Fibroblast of skin of scalp (primary cell): ENCODE results near the gene FRRS1. TPM values are rescaled to one million over a fixed set of nuclear protein-coding genes. Genes with fewer than 3 reads are reported as not detected.
A peak's percentile ranks its signal among the peaks of the same experiment; 100 is the strongest.
"Not testable (repeated sequence)": the region's sequence is repeated elsewhere in the genome, so short reads cannot be mapped to it uniquely, and the experiment has no call there.

ENCODE experiments used
- DNase-seq: peaks from one replicate; pipeline ENCODE4 v3.0.0-alpha.2; 2013
- polyA plus RNA-seq, 2 experiments: library from polyadenylated mRNA; unstranded; fragments of 120-200 nt; gene quantifications; one replicate each; pipeline ENCODE4 v1.2.1, GENCODE V29; 2013; ENCODE audit not compliant: insufficient read length in 2 of 2

The FRRS1 gene, protein sequence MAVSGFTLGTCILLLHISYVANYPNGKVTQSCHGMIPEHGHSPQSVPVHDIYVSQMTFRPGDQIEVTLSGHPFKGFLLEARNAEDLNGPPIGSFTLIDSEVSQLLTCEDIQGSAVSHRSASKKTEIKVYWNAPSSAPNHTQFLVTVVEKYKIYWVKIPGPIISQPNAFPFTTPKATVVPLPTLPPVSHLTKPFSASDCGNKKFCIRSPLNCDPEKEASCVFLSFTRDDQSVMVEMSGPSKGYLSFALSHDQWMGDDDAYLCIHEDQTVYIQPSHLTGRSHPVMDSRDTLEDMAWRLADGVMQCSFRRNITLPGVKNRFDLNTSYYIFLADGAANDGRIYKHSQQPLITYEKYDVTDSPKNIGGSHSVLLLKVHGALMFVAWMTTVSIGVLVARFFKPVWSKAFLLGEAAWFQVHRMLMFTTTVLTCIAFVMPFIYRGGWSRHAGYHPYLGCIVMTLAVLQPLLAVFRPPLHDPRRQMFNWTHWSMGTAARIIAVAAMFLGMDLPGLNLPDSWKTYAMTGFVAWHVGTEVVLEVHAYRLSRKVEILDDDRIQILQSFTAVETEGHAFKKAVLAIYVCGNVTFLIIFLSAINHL
- polyA plus RNA-seq (2013, experiment 1 of 2; ENCODE audit: insufficient read length): 3.6 TPM
- 4.1 TPM for polyA plus RNA-seq (2013, experiment 2 of 2; ENCODE audit: insufficient read length)

- DNase-seq: peak; percentile 60
These were observed at the start of gene FRRS1 for GRCh38 chr1:99766378-99766800. Gene FRRS1 (minus strand): TSS chr1:99766635. CDS start chr1:99748768, 17,867 bp downstream.

GRCh38 chr1:99814373-99814900 is 48.0 kb upstream of the FRRS1 start:
- no peak for DNase-seq

DNA sequence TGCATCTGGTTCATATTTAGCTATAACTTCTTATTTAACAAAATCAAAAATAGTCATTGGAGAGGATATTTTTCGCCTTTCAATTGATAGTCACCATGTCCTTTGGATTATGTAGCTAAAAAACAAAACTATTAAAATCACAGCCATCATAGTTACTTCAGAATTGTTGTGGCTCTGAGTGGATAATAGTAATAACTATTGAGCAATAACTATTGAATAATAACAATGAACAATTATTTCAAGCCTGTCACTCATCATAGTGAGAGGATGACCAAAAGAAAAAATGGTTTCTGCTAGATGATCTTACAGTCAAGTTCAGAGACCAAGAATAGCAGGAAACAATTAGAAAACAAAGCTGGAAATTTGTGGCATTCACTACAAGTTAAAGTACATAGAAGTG is 45.3 kb upstream of the FRRS1 start:
- DNase-seq: no peak

DNA sequence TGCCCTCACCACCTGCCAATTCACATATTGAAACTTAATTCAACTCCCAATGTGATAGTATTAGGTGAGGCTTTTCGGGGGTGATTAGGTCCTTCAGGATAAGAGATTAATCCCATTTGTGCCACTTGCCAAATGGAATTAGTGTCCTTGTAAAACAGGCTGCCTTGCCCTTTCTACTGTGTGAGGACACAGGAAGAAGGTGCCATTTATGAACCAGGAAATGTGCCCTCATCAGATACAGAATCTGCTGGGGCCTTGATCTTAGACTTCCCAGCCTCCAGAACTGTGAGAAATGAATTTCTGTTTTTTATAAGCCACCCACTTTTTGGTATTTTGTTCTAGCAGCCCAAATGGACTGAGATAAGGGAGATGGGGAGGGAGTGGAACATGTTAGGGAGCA is 44.6 kb upstream of the FRRS1 start:
- DNase-seq: no peak

GRCh38 chr1:99808391-99809115 is 42.1 kb upstream of the FRRS1 start:
- peak; percentile 97 for DNase-seq

GRCh38 chr1:99806882-99807281 is 40.4 kb upstream of the FRRS1 start:
- no peak for DNase-seq

DNA sequence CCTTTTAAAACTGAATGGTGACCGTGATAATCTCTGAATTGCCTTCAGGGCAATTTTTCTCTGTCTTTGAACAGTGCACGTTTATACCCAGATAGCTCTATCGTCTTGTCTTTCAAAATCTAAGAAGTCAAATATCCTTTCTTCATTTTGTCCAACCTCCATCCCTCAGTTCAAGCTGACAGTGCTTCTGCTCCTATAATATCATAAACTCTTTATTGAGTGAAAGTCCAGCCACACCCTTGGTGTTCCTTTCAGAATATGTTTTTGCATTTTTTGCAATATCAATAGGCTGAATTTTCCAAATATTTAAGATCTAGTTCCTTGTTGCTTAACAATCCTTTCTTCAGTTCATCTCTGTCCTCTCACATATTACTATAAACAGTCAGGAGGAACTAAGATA is 35.1 kb upstream of the FRRS1 start:
- DNase-seq: no peak

- not testable (repeated sequence) for DNase-seq
These were observed 27.4 kb upstream of the FRRS1 start for GRCh38 chr1:99793861-99794260.

DNA sequence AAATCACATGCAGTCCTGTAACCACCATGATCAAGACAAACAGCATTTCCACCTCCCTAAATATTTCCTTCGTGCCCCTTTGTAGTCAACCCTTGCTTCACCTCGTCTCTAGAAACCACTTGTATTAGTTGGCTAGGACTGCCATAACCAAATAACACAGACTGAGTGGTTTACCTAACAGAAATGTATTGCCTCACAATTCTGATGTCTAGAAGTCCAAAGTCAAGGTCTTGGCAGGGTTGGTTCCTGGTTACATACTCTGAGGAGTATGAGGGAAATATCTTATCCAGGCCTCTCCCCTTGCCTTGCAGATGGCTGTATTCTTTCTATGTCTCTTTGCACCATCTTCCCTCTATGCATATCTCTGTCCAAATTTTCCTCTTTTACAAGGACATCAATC is 23.3 kb upstream of the FRRS1 start:
- DNase-seq: no peak

- no peak for DNase-seq
These were observed 22.5 kb upstream of the FRRS1 start for GRCh38 chr1:99788896-99789295.

- DNase-seq: no peak
These were observed 20.5 kb upstream of the FRRS1 start for GRCh38 chr1:99786751-99787501.

GRCh38 chr1:99784809-99785255 is 18.4 kb upstream of the FRRS1 start:
- no peak for DNase-seq

DNA sequence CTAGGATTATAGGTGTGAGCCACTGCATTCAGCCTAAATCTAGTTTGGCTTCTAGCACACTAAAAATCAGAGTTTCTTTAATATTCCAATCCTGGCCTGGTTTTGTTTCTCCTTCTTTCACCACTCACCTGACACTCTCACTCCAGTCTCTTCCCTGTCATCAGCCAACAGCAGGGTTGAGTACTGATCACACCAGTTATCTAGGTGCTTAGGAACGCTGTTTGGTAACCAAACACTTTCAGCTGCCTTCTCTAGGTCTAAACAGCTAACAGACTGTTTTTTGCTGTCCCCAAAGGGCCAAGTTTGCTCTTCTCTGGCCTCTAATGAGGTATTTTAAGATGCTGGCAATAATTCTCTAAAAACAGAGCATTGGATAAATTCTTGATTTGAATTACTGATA is 17.7 kb upstream of the FRRS1 start:
- no peak for DNase-seq

- no peak for DNase-seq
These were observed 16.5 kb upstream of the FRRS1 start for GRCh38 chr1:99782920-99783319.

GRCh38 chr1:99782397-99782796 is 16.0 kb upstream of the FRRS1 start:
- no peak for DNase-seq

DNA sequence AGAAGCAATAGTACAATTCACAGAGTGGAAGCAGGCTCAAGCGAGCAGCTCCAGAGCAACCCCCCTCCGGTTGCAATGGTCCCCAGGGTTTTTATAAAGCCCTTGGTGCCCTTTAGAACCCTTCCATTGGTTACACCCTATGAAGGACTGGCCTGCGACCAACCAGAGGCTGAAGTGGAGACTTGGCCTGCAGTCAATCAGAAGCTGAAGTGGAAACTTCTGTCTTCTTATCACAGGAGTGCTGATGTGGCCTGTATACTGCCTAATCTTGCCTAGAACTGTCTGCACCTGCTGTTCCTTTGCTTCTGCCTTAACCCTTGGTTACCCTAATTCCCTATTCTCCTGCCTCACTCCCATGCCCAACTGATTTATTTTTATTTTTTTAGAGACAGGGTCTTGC is 15.4 kb upstream of the FRRS1 start:
- DNase-seq: no peak

DNA sequence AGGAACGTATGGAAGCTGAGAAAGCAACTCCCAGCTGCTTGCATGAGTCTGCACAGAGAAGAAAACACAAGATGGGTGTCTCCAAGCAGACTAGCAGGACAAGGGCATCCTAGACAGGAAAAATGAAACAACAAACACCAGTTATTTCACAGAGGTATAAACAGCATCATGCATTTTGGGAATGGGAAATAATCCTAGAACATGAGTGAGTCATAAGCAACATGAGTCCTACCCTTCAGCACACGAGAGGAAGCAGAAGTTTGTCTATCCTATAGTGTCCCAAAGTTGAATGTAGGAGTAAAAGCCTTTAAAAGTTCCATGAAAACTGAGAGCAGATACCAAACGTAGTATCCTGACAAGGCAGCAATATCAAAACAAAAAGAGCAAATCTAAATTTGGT is 11.3 kb upstream of the FRRS1 start:
- no peak for DNase-seq

GRCh38 chr1:99776120-99776519 is 9.7 kb upstream of the FRRS1 start:
- no peak for DNase-seq

GRCh38 chr1:99772809-99773208 is 6.4 kb upstream of the FRRS1 start:
- DNase-seq: no peak

GRCh38 chr1:99771513-99771918 is 5.1 kb upstream of the FRRS1 start:
- DNase-seq: no peak

DNA sequence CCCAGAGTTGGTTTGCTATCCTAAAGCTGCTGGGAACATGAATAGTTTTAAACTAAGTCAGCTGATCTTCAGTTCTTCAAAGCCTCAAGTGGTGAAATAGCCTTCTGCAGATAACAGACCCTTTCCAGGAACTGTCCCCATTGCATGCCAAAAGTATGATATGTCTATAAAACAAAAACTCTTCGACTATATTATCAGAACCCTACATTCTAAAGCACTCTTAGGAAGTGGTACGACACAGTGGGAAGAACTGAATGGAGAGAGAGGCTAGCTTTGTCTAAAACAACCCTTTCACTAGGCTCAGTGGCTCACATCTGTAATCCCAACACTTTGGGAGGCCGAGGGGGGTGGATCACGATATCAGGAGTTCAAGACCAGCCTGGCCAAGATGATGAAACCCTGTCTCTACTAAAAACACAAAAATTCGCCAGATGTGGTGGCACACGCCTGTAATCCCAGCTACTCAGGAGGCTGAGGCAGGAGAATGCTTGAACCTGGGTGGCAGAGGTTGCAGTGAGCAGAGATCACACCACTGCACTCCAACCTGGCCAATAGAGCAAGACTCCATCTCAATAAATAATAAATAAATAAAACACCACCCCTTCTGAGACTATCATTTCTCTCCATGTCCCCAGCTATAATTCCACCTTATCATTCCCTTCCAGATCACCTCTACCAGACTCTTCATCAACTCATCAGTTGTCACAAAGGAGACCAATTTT is 2.2 kb upstream of the FRRS1 start:
- peak; percentile 26 for DNase-seq

- DNase-seq: peak; percentile 11
These were observed 1.7 kb upstream of the FRRS1 start for GRCh38 chr1:99768104-99768503.
